Measurements from ENCODE around the gene NRXN2.

The NRXN2 gene

DNA sequence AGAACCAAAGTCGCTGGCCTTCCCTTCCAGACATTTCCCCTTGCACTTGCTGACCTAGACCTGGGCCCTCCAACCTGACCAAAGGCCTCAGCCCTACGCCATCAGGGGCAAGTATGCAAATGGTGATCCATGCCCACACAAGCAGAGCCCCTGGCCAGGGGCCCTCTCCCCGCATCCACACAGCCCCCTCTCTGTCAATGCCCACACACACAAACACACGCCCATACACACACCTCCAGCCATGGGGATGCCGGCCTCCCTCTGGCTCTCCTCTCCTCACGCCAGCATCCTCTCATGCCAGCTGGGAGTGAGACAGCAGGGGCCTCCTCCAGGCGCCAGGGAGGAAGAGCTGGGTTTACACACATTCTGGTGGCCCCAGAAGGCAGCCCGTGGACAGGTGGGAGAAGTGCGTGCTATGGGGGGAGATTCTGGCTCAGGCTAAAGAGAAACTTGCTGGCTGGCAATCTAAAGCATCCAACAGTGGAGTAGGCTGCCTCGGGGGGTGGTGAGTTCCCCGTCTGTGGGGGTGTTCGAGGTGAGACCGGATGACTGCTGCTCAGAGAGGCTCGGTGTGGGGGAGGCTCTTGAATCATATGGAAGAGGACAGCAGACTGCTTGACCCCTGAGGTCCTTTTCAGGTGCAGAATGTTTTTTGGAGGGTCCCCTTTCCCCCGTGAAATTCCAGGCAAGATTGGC, 4.8 kb downstream of the NRXN2 start:
- no peak overlapping the region for H3K27ac ChIP-seq
- TF ChIP-seq POLR2AphosphoS5 (IDR thresholded peaks at IDR 0.05; ENCODE audit: borderline replicate concordance, low read depth, low read length) (no peak), FOXP2 (optimal IDR thresholded peaks at IDR 0.05; ENCODE audit: control extremely low read depth, extremely low read length, insufficient read depth) (no peak), EZH2 (IDR thresholded peaks at IDR 0.05) (no peak)
- H3K36me3 ChIP-seq (ENCODE audit: insufficient read depth, low read length): no peaks in the 10 kb centered on the region
- no peak for DNase-seq (ENCODE audit: low read depth, low spot score)
- H3K4me3 ChIP-seq: no peak overlapping the region
- no peak overlapping the region for H3K9ac ChIP-seq (ENCODE audit: insufficient read length)
- H3K9me3 ChIP-seq (ENCODE audit: low read depth, low read length): no peaks in the 10 kb centered on the region

DNA sequence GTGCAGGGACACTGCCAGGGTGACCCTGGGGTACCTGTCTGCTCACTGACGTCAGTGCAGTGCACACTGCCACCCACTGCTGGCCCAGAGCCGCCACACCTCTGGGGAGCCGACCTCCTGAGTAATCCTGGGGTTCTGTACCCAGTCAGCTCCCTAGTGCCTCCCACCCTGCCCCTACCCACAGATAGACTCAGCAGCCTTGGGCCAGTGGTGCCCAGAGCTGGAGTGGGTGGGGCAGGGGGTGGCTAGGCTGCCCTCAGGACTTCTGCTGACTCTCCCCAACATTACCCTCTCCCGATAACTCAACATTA, 5.8 kb downstream of the NRXN2 start:
- no peaks in the 10 kb centered on the region for H3K36me3 ChIP-seq (ENCODE audit: insufficient read depth, low read length)
- DNase-seq (ENCODE audit: low read depth, low spot score): no peak
- TF ChIP-seq FOXP2 (optimal IDR thresholded peaks at IDR 0.05; ENCODE audit: control extremely low read depth, extremely low read length, insufficient read depth) (no peak), EZH2 (IDR thresholded peaks at IDR 0.05) (no peak), POLR2AphosphoS5 (IDR thresholded peaks at IDR 0.05; ENCODE audit: borderline replicate concordance, low read depth, low read length) (no peak)

DNA sequence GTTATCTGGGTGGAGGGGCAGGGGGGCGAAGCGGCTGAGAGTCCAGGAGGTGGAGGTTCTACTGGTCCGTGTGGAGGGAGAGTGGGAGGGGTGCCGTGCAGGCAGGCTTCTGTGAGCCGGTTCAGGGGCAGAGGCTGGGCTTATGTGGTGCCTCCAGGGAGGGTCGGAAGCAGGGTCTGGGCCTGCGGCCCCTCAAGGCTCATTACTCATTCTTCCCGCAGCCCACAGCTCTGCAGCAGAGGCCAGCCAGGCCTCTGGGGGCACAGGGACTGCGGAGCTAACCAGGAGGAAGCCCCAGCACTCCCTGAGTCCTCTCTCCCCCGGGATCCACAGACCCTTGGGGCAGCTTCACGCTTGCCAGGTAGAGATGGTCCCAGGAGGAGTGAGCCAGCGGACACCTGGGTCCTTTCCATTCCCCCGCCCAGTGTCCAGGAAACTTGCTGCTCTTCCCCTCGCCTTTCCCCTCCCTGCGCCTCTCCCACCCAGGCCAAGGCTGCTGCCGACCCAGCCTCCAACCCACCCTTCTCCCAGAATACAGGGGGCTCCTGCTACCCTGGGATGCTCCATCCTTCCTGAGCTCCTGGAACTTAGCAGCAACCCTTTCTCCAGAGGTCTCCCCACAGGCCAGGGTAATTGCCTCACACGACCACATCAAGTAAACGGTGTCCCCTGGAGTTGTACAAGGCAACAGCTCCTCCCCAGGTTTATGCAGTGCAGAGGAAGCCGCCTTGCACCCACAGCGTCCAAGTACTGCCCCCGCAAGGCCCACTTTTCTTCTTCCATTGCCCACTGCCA, 6.3 kb downstream of the NRXN2 start:
- Histone ChIP-seq H3K27ac (no peak overlapping the region), H3K36me3 (ENCODE audit: insufficient read depth, low read length) (no peaks in the 10 kb centered on the region), H3K4me3 (no peak overlapping the region), H3K9ac (ENCODE audit: insufficient read length) (no peak overlapping the region), H3K9me3 (ENCODE audit: low read depth, low read length) (no peaks in the 10 kb centered on the region)
- DNase-seq (ENCODE audit: low read depth, low spot score): no peak
- TF ChIP-seq POLR2AphosphoS5 (IDR thresholded peaks at IDR 0.05; ENCODE audit: borderline replicate concordance, low read depth, low read length) (no peak), FOXP2 (optimal IDR thresholded peaks at IDR 0.05; ENCODE audit: control extremely low read depth, extremely low read length, insufficient read depth) (no peak), EZH2 (IDR thresholded peaks at IDR 0.05) (no peak)

More for the DNA sequence above, 5.8 kb downstream of the NRXN2 start:
- Histone ChIP-seq H3K9me3 (ENCODE audit: low read depth, low read length) (no peaks in the 10 kb centered on the region), H3K4me3 (no peak overlapping the region), H3K27ac (no peak overlapping the region), H3K9ac (ENCODE audit: insufficient read length) (no peak overlapping the region)

DNA sequence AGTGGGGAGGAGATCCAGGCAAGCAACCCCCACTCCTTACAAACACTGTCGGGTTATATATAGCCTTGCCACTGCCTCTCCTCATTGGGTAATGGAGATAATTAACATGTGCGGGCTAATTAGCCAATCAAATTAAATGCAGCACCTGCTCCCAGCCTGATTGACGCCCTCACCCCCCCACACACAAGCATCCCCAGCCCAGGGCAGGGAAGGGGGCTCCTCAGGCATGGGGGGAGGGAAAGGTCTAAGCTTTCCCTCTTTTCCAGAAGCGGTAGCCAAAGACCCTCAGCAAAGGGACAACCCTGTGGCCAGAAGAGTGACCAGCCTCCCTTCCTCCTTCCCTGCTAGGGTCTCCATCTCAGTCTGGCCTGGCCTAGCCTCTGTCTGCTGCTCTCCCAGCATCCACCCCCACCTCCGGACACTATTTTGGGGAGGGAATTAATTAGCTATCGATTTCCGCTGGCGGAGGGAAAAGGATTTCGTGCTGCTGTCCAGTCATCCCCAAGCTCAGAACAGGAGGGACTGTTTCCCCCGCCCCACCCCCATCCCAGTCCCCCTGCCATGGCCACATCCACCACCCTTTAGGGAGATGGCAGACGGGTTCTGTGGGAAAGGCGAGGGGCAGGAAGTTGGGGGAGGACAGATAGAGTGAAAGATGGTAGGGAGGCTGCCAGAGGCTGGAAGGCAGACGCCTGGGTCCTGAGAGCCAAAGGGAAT, 7.1 kb downstream of the NRXN2 start:
- no peak overlapping the region for H3K9ac ChIP-seq (ENCODE audit: insufficient read length)
- no peak overlapping the region for H3K27ac ChIP-seq

DNA sequence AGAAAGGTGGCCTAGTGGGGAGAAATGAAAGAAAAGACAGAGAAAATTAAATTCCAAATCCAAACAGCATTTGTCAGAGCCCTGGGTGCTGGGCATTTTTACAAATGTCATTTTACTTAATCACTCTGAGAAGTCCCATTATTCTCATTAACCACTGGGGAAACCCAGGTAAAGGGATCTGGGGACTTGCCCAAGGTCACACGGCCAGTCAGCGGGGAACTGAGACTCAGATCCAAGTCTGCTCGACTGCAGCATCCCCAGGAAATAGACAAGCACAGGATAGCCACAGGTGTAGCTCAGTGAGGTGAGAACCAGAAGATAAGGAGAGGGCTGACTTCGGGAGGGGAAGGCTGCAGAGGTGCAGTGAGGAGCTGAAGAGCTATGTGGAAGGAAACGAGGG, 7.9 kb downstream of the NRXN2 start:
- Histone ChIP-seq H3K9me3 (ENCODE audit: low read depth, low read length) (no peaks in the 10 kb centered on the region), H3K4me3 (no peak overlapping the region), H3K9ac (ENCODE audit: insufficient read length) (no peak overlapping the region), H3K36me3 (ENCODE audit: insufficient read depth, low read length) (no peaks in the 10 kb centered on the region), H3K27ac (no peak overlapping the region)
- DNase-seq (ENCODE audit: low read depth, low spot score): no peak
- TF ChIP-seq FOXP2 (optimal IDR thresholded peaks at IDR 0.05; ENCODE audit: control extremely low read depth, extremely low read length, insufficient read depth): no peak
- no peak for TF ChIP-seq POLR2AphosphoS5 (IDR thresholded peaks at IDR 0.05; ENCODE audit: borderline replicate concordance, low read depth, low read length)

More for the DNA sequence above, 7.1 kb downstream of the NRXN2 start:
- TF ChIP-seq FOXP2 (optimal IDR thresholded peaks at IDR 0.05; ENCODE audit: control extremely low read depth, extremely low read length, insufficient read depth) (no peak), POLR2AphosphoS5 (IDR thresholded peaks at IDR 0.05; ENCODE audit: borderline replicate concordance, low read depth, low read length) (no peak), EZH2 (IDR thresholded peaks at IDR 0.05) (no peak)
- no peak for DNase-seq (ENCODE audit: low read depth, low spot score)
- H3K9me3 ChIP-seq (ENCODE audit: low read depth, low read length): no peaks in the 10 kb centered on the region
- no peak overlapping the region for H3K4me3 ChIP-seq
- H3K36me3 ChIP-seq (ENCODE audit: insufficient read depth, low read length): no peaks in the 10 kb centered on the region

DNA sequence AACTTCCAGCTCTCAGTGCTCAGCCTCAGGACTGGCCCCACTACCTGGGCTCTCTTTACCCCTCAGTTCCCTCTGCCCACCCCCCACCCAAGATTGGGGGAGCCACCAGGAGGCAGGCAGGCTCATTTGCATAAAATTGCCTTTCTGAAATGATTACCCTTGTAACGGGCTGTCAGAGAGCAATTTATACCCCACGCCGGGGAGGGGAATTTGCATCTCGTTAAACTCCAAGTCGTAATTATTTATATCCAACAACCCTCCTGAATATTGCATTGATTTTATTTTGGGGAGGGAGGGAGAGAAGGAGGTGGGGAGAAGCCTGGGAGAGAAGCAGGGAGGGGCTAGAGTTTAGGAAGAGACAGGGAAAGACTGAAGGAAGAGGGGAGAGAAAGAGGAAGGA, 8.3 kb downstream of the NRXN2 start:
- no peak overlapping the region for H3K27ac ChIP-seq
- H3K36me3 ChIP-seq (ENCODE audit: insufficient read depth, low read length): no peaks in the 10 kb centered on the region
- no peak for DNase-seq (ENCODE audit: low read depth, low spot score)
- no peak overlapping the region for H3K9ac ChIP-seq (ENCODE audit: insufficient read length)
- no peak overlapping the region for H3K4me3 ChIP-seq
- H3K9me3 ChIP-seq (ENCODE audit: low read depth, low read length): no peaks in the 10 kb centered on the region
- TF ChIP-seq FOXP2 (optimal IDR thresholded peaks at IDR 0.05; ENCODE audit: control extremely low read depth, extremely low read length, insufficient read depth) (no peak), POLR2AphosphoS5 (IDR thresholded peaks at IDR 0.05; ENCODE audit: borderline replicate concordance, low read depth, low read length) (no peak), EZH2 (IDR thresholded peaks at IDR 0.05) (no peak)

DNA sequence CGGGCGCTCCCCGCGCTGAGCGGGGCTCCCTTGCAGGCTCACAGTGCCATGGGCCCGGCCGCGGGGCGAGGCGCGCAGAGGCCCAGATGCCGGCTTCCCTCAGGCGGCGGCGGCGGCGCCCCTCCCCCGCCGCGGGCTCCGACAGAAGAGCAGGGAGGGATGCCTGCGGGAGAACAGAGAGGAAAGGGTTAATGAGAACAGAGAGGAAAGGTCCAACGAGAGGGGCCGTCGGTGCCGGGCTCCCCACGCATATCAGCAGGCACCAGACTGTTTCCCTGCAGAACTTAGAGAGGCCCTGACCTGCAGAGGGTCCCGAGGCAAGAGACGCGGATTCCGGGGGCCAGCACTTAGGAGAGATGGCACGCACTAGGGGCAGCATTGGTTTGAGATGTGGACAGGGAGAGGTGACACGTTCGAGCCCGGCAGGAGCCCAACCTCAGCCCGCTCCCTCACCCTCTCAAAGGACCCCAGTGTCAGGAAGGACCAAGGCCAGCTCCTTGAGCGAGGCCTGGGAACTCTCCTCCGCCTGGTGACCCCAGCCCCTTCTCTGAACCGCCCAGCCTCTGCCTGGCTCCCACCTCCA, 9.1 kb downstream of the NRXN2 start:
- Histone ChIP-seq H3K27ac (no peak overlapping the region), H3K9me3 (ENCODE audit: low read depth, low read length) (no peaks in the 10 kb centered on the region), H3K9ac (ENCODE audit: insufficient read length) (no peak overlapping the region), H3K36me3 (ENCODE audit: insufficient read depth, low read length) (no peaks in the 10 kb centered on the region), H3K4me3 (no peak overlapping the region)
- TF ChIP-seq FOXP2 (optimal IDR thresholded peaks at IDR 0.05; ENCODE audit: control extremely low read depth, extremely low read length, insufficient read depth): no peak
- TF ChIP-seq EZH2 (IDR thresholded peaks at IDR 0.05): no peak
- TF ChIP-seq POLR2AphosphoS5 (IDR thresholded peaks at IDR 0.05; ENCODE audit: borderline replicate concordance, low read depth, low read length): no peak
- no peak for DNase-seq (ENCODE audit: low read depth, low spot score)
